ENCODE data around the gene GUSB. TPM values are rescaled to one million over a fixed set of nuclear protein-coding genes. Genes with fewer than 3 reads are reported as not detected.

Gene GUSB
- total and polyA plus RNA-seq, 2 donors (not counting 3 experiments of a cell fraction or from before 2014, with no cell fraction given), result 55.7 to 107 TPM

DNA sequence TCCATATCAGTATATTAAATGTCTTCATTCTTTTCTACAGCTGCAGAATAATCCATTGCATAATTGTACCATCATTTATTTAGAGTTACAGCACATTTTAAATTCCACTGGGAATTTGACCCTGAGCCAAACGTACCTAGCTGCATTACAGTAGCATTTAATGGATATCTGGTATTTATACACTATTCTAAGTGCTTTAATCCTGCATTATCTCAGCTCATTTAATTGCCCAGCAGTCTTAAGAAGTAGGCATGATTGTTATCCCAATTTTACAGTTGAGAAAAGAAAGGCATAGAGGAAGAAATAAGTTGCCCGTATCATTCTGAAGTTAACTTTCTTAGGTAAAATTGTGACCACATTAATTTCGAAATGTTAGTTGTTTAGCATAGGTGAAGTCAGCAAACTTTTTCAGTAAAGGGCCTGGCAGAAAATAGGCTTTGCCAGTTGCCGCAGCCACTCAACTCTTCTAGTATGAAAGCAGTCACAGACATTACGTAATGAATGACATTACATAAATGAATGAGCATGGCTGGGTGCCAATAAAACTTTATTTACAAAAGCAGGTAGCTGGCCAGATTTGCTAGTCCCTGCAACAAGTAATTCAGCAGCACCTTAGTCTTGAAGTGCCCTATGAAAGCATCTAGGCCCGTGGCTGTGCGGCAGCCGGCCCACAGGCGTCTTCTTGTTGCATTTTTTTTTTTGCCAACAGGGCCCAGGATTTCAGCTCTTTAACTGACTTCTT, 30.0 kb downstream of the GUSB start:
- BruUV-seq (replicated peaks), result no TSS peak
- no peak overlapping the region for H3K4me2 ChIP-seq (ENCODE audit: insufficient read depth, low read length)
- no peak overlapping the region for H2AFZ ChIP-seq (ENCODE audit: low read depth, low read length)
- H3K4me3 ChIP-seq (replicated peaks in 1 of 3; ENCODE audit: insufficient read depth in 1 of 3, low read depth in 1 of 3, low read length in 3 of 3), result no peak overlapping the region
- H3K79me2 ChIP-seq (ENCODE audit: control insufficient read depth, insufficient read depth, low read length), result no peaks in the 10 kb centered on the region
- ChIA-PET CTCF (interaction anchor here (0.6 kb wide), 1 partner anchor 451 kb away, joined by 3 read pairs; no protein-coding TSS in a partner anchor), POLR2A (no interaction called here)
- intact Hi-C loops (cut with micrococcal nuclease), result no loop called here
- no peak for FAIRE-seq
- dilution Hi-C loops (cut with MboI; ENCODE audit: extremely low pct_ligation_motif_present, low sequenced_read_pairs), result no loop called here
- no peaks in the 10 kb centered on the region for H3K9me3 ChIP-seq (replicated peaks; ENCODE audit: control insufficient read depth, insufficient read depth, low read length)
- H3K9me1 ChIP-seq (replicated peaks; ENCODE audit: control insufficient read depth, extremely low read depth, insufficient read depth, low read length), result no peaks in the 10 kb centered on the region
- no peak overlapping the region for H3K27ac ChIP-seq (ENCODE audit: insufficient read depth, low read depth, low read length)
- H3K27me3 ChIP-seq (ENCODE audit: control insufficient read depth in 2 of 2, insufficient read depth in 2 of 2, low read length in 2 of 2), result no peaks in the 10 kb centered on the region
- no peaks in the 10 kb centered on the region for H4K20me1 ChIP-seq (replicated peaks; ENCODE audit: control insufficient read depth, extremely low read depth, insufficient read depth, low read length)
- no peak for DNase-seq (ENCODE audit: low read depth, low spot score)
- no peaks in the 10 kb centered on the region for H3K4me1 ChIP-seq (ENCODE audit: control insufficient read depth, extremely low read depth, insufficient read depth, low read length)
- TF ChIP-seq POLR2AphosphoS5 (IDR thresholded peaks at IDR 0.05; ENCODE audit: insufficient read depth, low read depth, low read length), result no peak
- TF ChIP-seq FOS (IDR thresholded peaks at IDR 0.05; ENCODE audit: borderline replicate concordance, insufficient read depth, low read length), result no peak
- TF ChIP-seq GATA2 (IDR thresholded peaks at IDR 0.05; ENCODE audit: insufficient read depth, insufficient read length, low read depth, low read length), result no peak
- TF ChIP-seq POLR2A (IDR thresholded peaks at IDR 0.05; ENCODE audit: low read depth, low read length), result no peak
- no peak for TF ChIP-seq EZH2 (IDR thresholded peaks at IDR 0.05; ENCODE audit: borderline replicate concordance, low read depth, low read length, severe bottlenecking)
- TF ChIP-seq JUN (IDR thresholded peaks at IDR 0.05; ENCODE audit: borderline replicate concordance, insufficient read depth, insufficient read length, low read depth), result no peak
- TF ChIP-seq, protein P1, sequence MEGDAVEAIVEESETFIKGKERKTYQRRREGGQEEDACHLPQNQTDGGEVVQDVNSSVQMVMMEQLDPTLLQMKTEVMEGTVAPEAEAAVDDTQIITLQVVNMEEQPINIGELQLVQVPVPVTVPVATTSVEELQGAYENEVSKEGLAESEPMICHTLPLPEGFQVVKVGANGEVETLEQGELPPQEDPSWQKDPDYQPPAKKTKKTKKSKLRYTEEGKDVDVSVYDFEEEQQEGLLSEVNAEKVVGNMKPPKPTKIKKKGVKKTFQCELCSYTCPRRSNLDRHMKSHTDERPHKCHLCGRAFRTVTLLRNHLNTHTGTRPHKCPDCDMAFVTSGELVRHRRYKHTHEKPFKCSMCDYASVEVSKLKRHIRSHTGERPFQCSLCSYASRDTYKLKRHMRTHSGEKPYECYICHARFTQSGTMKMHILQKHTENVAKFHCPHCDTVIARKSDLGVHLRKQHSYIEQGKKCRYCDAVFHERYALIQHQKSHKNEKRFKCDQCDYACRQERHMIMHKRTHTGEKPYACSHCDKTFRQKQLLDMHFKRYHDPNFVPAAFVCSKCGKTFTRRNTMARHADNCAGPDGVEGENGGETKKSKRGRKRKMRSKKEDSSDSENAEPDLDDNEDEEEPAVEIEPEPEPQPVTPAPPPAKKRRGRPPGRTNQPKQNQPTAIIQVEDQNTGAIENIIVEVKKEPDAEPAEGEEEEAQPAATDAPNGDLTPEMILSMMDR (IDR thresholded peaks at IDR 0.05; ENCODE audit: extremely low read depth in 1 of 2, insufficient read depth in 1 of 2, low read depth in 1 of 2, low read length in 2 of 2), result no peak
- TF ChIP-seq, protein P2, sequence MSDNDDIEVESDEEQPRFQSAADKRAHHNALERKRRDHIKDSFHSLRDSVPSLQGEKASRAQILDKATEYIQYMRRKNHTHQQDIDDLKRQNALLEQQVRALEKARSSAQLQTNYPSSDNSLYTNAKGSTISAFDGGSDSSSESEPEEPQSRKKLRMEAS (IDR thresholded peaks at IDR 0.05; ENCODE audit: insufficient read depth, insufficient read length), result no peak
- TF ChIP-seq MYC (IDR thresholded peaks at IDR 0.05; ENCODE audit: low read depth, low read length), result no peak
- H3K9ac ChIP-seq (replicated peaks; ENCODE audit: extremely low read depth, insufficient read depth, low read length), result no peak overlapping the region
- peaks cover 5 to 6% of the 10 kb centered on the region in 2 experiments for H3K36me3 ChIP-seq (ENCODE audit: control insufficient read depth in 2 of 2, extremely low read depth in 1 of 2, insufficient read depth in 2 of 2, low read length in 2 of 2)
